ENCODE results near the gene CD83.

Gene CD83

GRCh38 chr6:14102383-14102782 lies 15.2 kb upstream of the CD83 start:
- DNase-seq (ENCODE audit: insufficient read length, low spot score) (no peak), FAIRE-seq (no peak)
- no peak for TF ChIP-seq POLR2A (IDR thresholded peaks at IDR 0.05; ENCODE audit: low read depth, low read length)

GRCh38 chr6:14105547-14105946 lies 12.0 kb upstream of the CD83 start:
- TF ChIP-seq POLR2A (IDR thresholded peaks at IDR 0.05; ENCODE audit: low read depth, low read length) = no peak
- no peak for FAIRE-seq

GRCh38 chr6:14107000-14107399 lies 10.6 kb upstream of the CD83 start:
- no peak for TF ChIP-seq POLR2A (IDR thresholded peaks at IDR 0.05; ENCODE audit: low read depth, low read length)
- no peak for DNase-seq (ENCODE audit: insufficient read length, low spot score)
- FAIRE-seq = no peak

More at GRCh38 chr6:14105547-14105946, 12.0 kb upstream of the CD83 start:
- no peak for DNase-seq (ENCODE audit: insufficient read length, low spot score)

GRCh38 chr6:14107711-14108494 lies 9.7 kb upstream of the CD83 start:
- FAIRE-seq = no peak
- DNase-seq (ENCODE audit: insufficient read length, low spot score) = no peak
- no peak for TF ChIP-seq POLR2A (IDR thresholded peaks at IDR 0.05; ENCODE audit: low read depth, low read length)

GRCh38 chr6:14108571-14109410 lies 8.8 kb upstream of the CD83 start:
- no peak for DNase-seq (ENCODE audit: insufficient read length, low spot score)
- TF ChIP-seq POLR2A (IDR thresholded peaks at IDR 0.05; ENCODE audit: low read depth, low read length) = no peak
- FAIRE-seq = no peak

GRCh38 chr6:14109411-14109826 lies 8.2 kb upstream of the CD83 start:
- FAIRE-seq (no peak), DNase-seq (ENCODE audit: insufficient read length, low spot score) (no peak)
- TF ChIP-seq POLR2A (IDR thresholded peaks at IDR 0.05; ENCODE audit: low read depth, low read length) = no peak

- DNase-seq (ENCODE audit: insufficient read length, low spot score) (no peak), FAIRE-seq (no peak)
Observed at GRCh38 chr6:14110001-14110818, 7.4 kb upstream of the CD83 start.

GRCh38 chr6:14113976-14114375 lies 3.6 kb upstream of the CD83 start:
- DNase-seq (ENCODE audit: insufficient read length, low spot score) (no peak), FAIRE-seq (no peak)
- no peak for TF ChIP-seq POLR2A (IDR thresholded peaks at IDR 0.05; ENCODE audit: low read depth, low read length)

More at GRCh38 chr6:14110001-14110818, 7.4 kb upstream of the CD83 start:
- TF ChIP-seq POLR2A (IDR thresholded peaks at IDR 0.05; ENCODE audit: low read depth, low read length) = no peak

- TF ChIP-seq POLR2A (IDR thresholded peaks at IDR 0.05; ENCODE audit: low read depth, low read length) = no peak
- no peak for FAIRE-seq
- no peak for DNase-seq (ENCODE audit: insufficient read length, low spot score)
Observed at GRCh38 chr6:14118091-14118439, 493 bp downstream of the CD83 start.

GRCh38 chr6:14118446-14118845 lies 874 bp downstream of the CD83 start:
- FAIRE-seq = no peak
- no peak for TF ChIP-seq POLR2A (IDR thresholded peaks at IDR 0.05; ENCODE audit: low read depth, low read length)
- no peak for DNase-seq (ENCODE audit: insufficient read length, low spot score)

- no peak for TF ChIP-seq POLR2A (IDR thresholded peaks at IDR 0.05; ENCODE audit: low read depth, low read length)
- DNase-seq (ENCODE audit: insufficient read length, low spot score) = no peak
- FAIRE-seq = no peak
Observed at GRCh38 chr6:14119784-14120183, 2.2 kb downstream of the CD83 start.

GRCh38 chr6:14120546-14120945 lies 3.0 kb downstream of the CD83 start:
- no peak for TF ChIP-seq POLR2A (IDR thresholded peaks at IDR 0.05; ENCODE audit: low read depth, low read length)
- FAIRE-seq = no peak
- no peak for DNase-seq (ENCODE audit: insufficient read length, low spot score)

GRCh38 chr6:14121936-14122344 lies 4.4 kb downstream of the CD83 start:
- TF ChIP-seq POLR2A (IDR thresholded peaks at IDR 0.05; ENCODE audit: low read depth, low read length) = no peak
- DNase-seq (ENCODE audit: insufficient read length, low spot score) (no peak), FAIRE-seq (no peak)
